ENCODE data around the gene ANKLE1. TPM values are rescaled to one million over a fixed set of nuclear protein-coding genes. Genes with fewer than 3 reads are reported as not detected.

ANKLE1 gene
- total and polyA plus RNA-seq, 2 experiments from 2014 or later, result 0.31 to 0.54 TPM

GRCh38 chr19:17303167-17303939, 21.7 kb downstream of the ANKLE1 start, which contains the start of gene ABHD8:
Gene ABHD8 (minus strand): TSS chr19:17303425. CDS start chr19:17301616, 1,809 bp downstream.
- Histone ChIP-seq H3K4me1 (ENCODE audit: insufficient read depth) (peaks cover 22% of the 10 kb centered on the region), H3K27me3 (replicated peaks; ENCODE audit: insufficient read depth) (no peaks in the 10 kb centered on the region), H3F3A (ENCODE audit: insufficient read depth) (peaks cover 18% of the 10 kb centered on the region), H4K20me1 (ENCODE audit: insufficient read depth) (no peaks in the 10 kb centered on the region), H3K9ac (peak within 1 kb of the TSS; percentile 66), H3K36me3 (ENCODE audit: low read depth) (no peaks in the 10 kb centered on the region), H2AFZ (peak within 1 kb of the TSS; percentile 84), H3K9me3 (ENCODE audit: low read depth) (no peaks in the 10 kb centered on the region), H3K79me2 (ENCODE audit: insufficient read depth) (peaks cover 15% of the 10 kb centered on the region), H3K4me3 (peak within 1 kb of the TSS; percentile 77), H3K9me2 (ENCODE audit: insufficient read depth) (no peaks in the 10 kb centered on the region), H3K4me2 (ENCODE audit: unreplicated experiment) (peak within 1 kb of the TSS; percentile 72), H3K27ac (no peak within 1 kb of the TSS)
- peak; percentile 98 for DNase-seq
- TF ChIP-seq EZH2phosphoT487 (IDR thresholded peaks at IDR 0.05; ENCODE audit: insufficient read depth, low read depth) (no peak), EZH2 (IDR thresholded peaks at IDR 0.05; ENCODE audit: insufficient read depth, poor library complexity, severe bottlenecking) (no peak)
- in situ Hi-C loops (cut with MboI), result loop anchor here (10.0 kb wide), 1 partner anchor 81 kb away; no protein-coding TSS in a partner anchor
- WGBS, 2 experiments (ENCODE audit: low coverage in 1 of 2, low lambda C conversion rate in 2 of 2, missing lambda C conversion rate in 2 of 2), result 1% methylated on average over 35 to 36 of the region's 52 CpGs

- Histone ChIP-seq H4K20me1 (ENCODE audit: insufficient read depth) (no peaks in the 10 kb centered on the region), H3K9ac (no peak overlapping the region), H3K27me3 (replicated peaks; ENCODE audit: insufficient read depth) (no peaks in the 10 kb centered on the region), H3K4me1 (ENCODE audit: insufficient read depth) (peaks cover 22% of the 10 kb centered on the region), H3K4me3 (0 out of 2 replicates have a peak overlapping the region, but pooled peaks have one; percentile 77), H3K27ac (no peak overlapping the region), H3K4me2 (ENCODE audit: unreplicated experiment) (peak overlapping the region; percentile 72), H3K9me3 (ENCODE audit: low read depth) (no peaks in the 10 kb centered on the region), H3K36me3 (ENCODE audit: low read depth) (no peaks in the 10 kb centered on the region), H3K79me2 (ENCODE audit: insufficient read depth) (peaks cover 15% of the 10 kb centered on the region), H3K9me2 (ENCODE audit: insufficient read depth) (no peaks in the 10 kb centered on the region), H2AFZ (peak overlapping the region; percentile 84), H3F3A (ENCODE audit: insufficient read depth) (peaks cover 18% of the 10 kb centered on the region)
- TF ChIP-seq EZH2 (IDR thresholded peaks at IDR 0.05; ENCODE audit: insufficient read depth, poor library complexity, severe bottlenecking) (no peak), EZH2phosphoT487 (IDR thresholded peaks at IDR 0.05; ENCODE audit: insufficient read depth, low read depth) (no peak)
- DNase-seq, result peak; percentile 62
- WGBS, 2 experiments (ENCODE audit: low coverage in 1 of 2, low lambda C conversion rate in 2 of 2, missing lambda C conversion rate in 2 of 2), result 29 to 34% methylated on average over 12 of the region's 12 CpGs
- in situ Hi-C loops (cut with MboI), result loop anchor here (10.0 kb wide), 1 partner anchor 81 kb away; no protein-coding TSS in a partner anchor
Observed at GRCh38 chr19:17303940-17304267, 22.2 kb downstream of the ANKLE1 start.

GRCh38 chr19:17304386-17305215, 22.9 kb downstream of the ANKLE1 start:
- no peaks in the 10 kb centered on the region for H3K27me3 ChIP-seq (replicated peaks; ENCODE audit: insufficient read depth)
- no peak overlapping the region for H3K9ac ChIP-seq
- H4K20me1 ChIP-seq (ENCODE audit: insufficient read depth), result no peaks in the 10 kb centered on the region
- peaks cover 18% of the 10 kb centered on the region for H3K79me2 ChIP-seq (ENCODE audit: insufficient read depth)
- H3K4me2 ChIP-seq (ENCODE audit: unreplicated experiment), result peak overlapping the region; percentile 87
- no peak for DNase-seq
- peak overlapping the region; percentile 93 for H2AFZ ChIP-seq
- no peaks in the 10 kb centered on the region for H3K36me3 ChIP-seq (ENCODE audit: low read depth)
- H3F3A ChIP-seq (ENCODE audit: insufficient read depth), result peaks cover 18% of the 10 kb centered on the region
- H3K9me3 ChIP-seq (ENCODE audit: low read depth), result no peaks in the 10 kb centered on the region
- in situ Hi-C loops (cut with MboI), result loop anchor here (10.0 kb wide), 1 partner anchor 80 kb away; no protein-coding TSS in a partner anchor
- no peaks in the 10 kb centered on the region for H3K9me2 ChIP-seq (ENCODE audit: insufficient read depth)
- H3K4me1 ChIP-seq (ENCODE audit: insufficient read depth), result peaks cover 22% of the 10 kb centered on the region
- WGBS, 2 experiments (ENCODE audit: low coverage in 1 of 2, low lambda C conversion rate in 2 of 2, missing lambda C conversion rate in 2 of 2), result 44 to 48% methylated on average over 12 of the region's 12 CpGs
- TF ChIP-seq EZH2phosphoT487 (IDR thresholded peaks at IDR 0.05; ENCODE audit: insufficient read depth, low read depth) (no peak), EZH2 (IDR thresholded peaks at IDR 0.05; ENCODE audit: insufficient read depth, poor library complexity, severe bottlenecking) (no peak)
- peak overlapping the region; percentile 87; the same call in 1 of the 2 replicates for H3K4me3 ChIP-seq
- H3K27ac ChIP-seq, result 0 out of 2 replicates have a peak overlapping the region, but pooled peaks have one; percentile 1

GRCh38 chr19:17305216-17305516, 23.5 kb downstream of the ANKLE1 start:
- no peak for TF ChIP-seq EZH2 (IDR thresholded peaks at IDR 0.05; ENCODE audit: insufficient read depth, poor library complexity, severe bottlenecking)
- in situ Hi-C loops (cut with MboI), result loop anchor here (10.0 kb wide), 1 partner anchor 80 kb away; no protein-coding TSS in a partner anchor
- H4K20me1 ChIP-seq (ENCODE audit: insufficient read depth), result no peaks in the 10 kb centered on the region
- H3K27ac ChIP-seq, result 0 out of 2 replicates have a peak overlapping the region, but pooled peaks have one; percentile 1
- no peak overlapping the region for H3K9ac ChIP-seq
- H2AFZ ChIP-seq, result peak overlapping the region; percentile 93
- H3F3A ChIP-seq (ENCODE audit: insufficient read depth), result peaks cover 18% of the 10 kb centered on the region
- peak overlapping the region; percentile 87 for H3K4me2 ChIP-seq (ENCODE audit: unreplicated experiment)
- H3K9me3 ChIP-seq (ENCODE audit: low read depth), result no peaks in the 10 kb centered on the region
- peaks cover 22% of the 10 kb centered on the region for H3K4me1 ChIP-seq (ENCODE audit: insufficient read depth)
- no peak for DNase-seq
- H3K9me2 ChIP-seq (ENCODE audit: insufficient read depth), result no peaks in the 10 kb centered on the region
- 3% methylated on average over 7 of the region's 7 CpGs for WGBS, 2 experiments (ENCODE audit: low coverage in 1 of 2, low lambda C conversion rate in 2 of 2, missing lambda C conversion rate in 2 of 2)
- peak overlapping the region; percentile 87 for H3K4me3 ChIP-seq
- H3K36me3 ChIP-seq (ENCODE audit: low read depth), result no peaks in the 10 kb centered on the region
- no peaks in the 10 kb centered on the region for H3K27me3 ChIP-seq (replicated peaks; ENCODE audit: insufficient read depth)
- peaks cover 23% of the 10 kb centered on the region for H3K79me2 ChIP-seq (ENCODE audit: insufficient read depth)
